Measurements from ENCODE around the gene CDPF1.
"Not testable (repeated sequence)": the region's sequence is repeated elsewhere in the genome, so short reads cannot be mapped to it uniquely, and the experiment has no call there.

GRCh38 chr22:46264520-46264919 is 14.4 kb upstream of the CDPF1 start:
- TF ChIP-seq, protein P1, sequence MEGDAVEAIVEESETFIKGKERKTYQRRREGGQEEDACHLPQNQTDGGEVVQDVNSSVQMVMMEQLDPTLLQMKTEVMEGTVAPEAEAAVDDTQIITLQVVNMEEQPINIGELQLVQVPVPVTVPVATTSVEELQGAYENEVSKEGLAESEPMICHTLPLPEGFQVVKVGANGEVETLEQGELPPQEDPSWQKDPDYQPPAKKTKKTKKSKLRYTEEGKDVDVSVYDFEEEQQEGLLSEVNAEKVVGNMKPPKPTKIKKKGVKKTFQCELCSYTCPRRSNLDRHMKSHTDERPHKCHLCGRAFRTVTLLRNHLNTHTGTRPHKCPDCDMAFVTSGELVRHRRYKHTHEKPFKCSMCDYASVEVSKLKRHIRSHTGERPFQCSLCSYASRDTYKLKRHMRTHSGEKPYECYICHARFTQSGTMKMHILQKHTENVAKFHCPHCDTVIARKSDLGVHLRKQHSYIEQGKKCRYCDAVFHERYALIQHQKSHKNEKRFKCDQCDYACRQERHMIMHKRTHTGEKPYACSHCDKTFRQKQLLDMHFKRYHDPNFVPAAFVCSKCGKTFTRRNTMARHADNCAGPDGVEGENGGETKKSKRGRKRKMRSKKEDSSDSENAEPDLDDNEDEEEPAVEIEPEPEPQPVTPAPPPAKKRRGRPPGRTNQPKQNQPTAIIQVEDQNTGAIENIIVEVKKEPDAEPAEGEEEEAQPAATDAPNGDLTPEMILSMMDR (IDR thresholded peaks at IDR 0.05), result not testable (repeated sequence)
- not testable (repeated sequence) for TF ChIP-seq ZFX (IDR thresholded peaks at IDR 0.05; ENCODE audit: borderline replicate concordance)

Data from 22Rv1 (cell line).